GM21825 (cell line): ENCODE data around the gene PIK3R5.
"Not testable (repeated sequence)": the region's sequence is repeated elsewhere in the genome, so short reads cannot be mapped to it uniquely, and the experiment has no call there.

Experiments
- ATAC-seq: cut with Tn5 transposase; IDR thresholded peaks from one replicate; pipeline ENCODE4 v1.9.1; 2021; ENCODE audit warnings: mild to moderate bottlenecking, moderate library complexity; ENCODE audit not compliant: unreplicated experiment

PIK3R5 gene

GRCh38 chr17:8898126-8898525 lies 67.4 kb downstream of the PIK3R5 start:
- no peak for ATAC-seq

- no peak for ATAC-seq
Observed at GRCh38 chr17:8896641-8897635, 68.6 kb downstream of the PIK3R5 start.

GRCh38 chr17:8896087-8896486 lies 69.4 kb downstream of the PIK3R5 start:
- ATAC-seq, result no peak

GRCh38 chr17:8894673-8895578 lies 70.6 kb downstream of the PIK3R5 start:
- ATAC-seq, result no peak

GRCh38 chr17:8894202-8894671 lies 71.3 kb downstream of the PIK3R5 start:
- ATAC-seq, result no peak

- no peak for ATAC-seq
Observed at GRCh38 chr17:8893621-8894201, 71.8 kb downstream of the PIK3R5 start.

- no peak for ATAC-seq
Observed at GRCh38 chr17:8893059-8893458, 72.4 kb downstream of the PIK3R5 start.

GRCh38 chr17:8892338-8892690 lies 73.2 kb downstream of the PIK3R5 start:
- peak; percentile 49 for ATAC-seq

- no peak for ATAC-seq
Observed at GRCh38 chr17:8890671-8891070, 74.8 kb downstream of the PIK3R5 start.

GRCh38 chr17:8889458-8890210 lies 75.9 kb downstream of the PIK3R5 start:
- ATAC-seq, result no peak

- ATAC-seq, result no peak
Observed at GRCh38 chr17:8888704-8889302, 76.7 kb downstream of the PIK3R5 start.

- ATAC-seq, result no peak
Observed at GRCh38 chr17:8887834-8888703, 77.4 kb downstream of the PIK3R5 start.

GRCh38 chr17:8887301-8887700 lies 78.2 kb downstream of the PIK3R5 start:
- ATAC-seq, result no peak

- no peak for ATAC-seq
Observed at GRCh38 chr17:8885967-8886684, 79.4 kb downstream of the PIK3R5 start.

GRCh38 chr17:8885163-8885966 lies 80.1 kb downstream of the PIK3R5 start:
- not testable (repeated sequence) for ATAC-seq

GRCh38 chr17:8884336-8884990 lies 81.0 kb downstream of the PIK3R5 start:
- ATAC-seq, result no peak

- no peak for ATAC-seq
Observed at GRCh38 chr17:8883353-8883752, 82.2 kb downstream of the PIK3R5 start.
